IMR-90 (cell line): ENCODE measurements around the gene SEL1L2. TPM values are rescaled to one million over a fixed set of nuclear protein-coding genes. Genes with fewer than 3 reads are reported as not detected.
A peak's percentile ranks its signal among the peaks of the same experiment; 100 is the strongest.

Source experiments
- ATAC-seq: fragments of 200-7000 bp; cut with Tn5 transposase; 2 replicates; pipeline ENCODE4 v1.9.1; 2020; ENCODE audit warnings: low read depth, mild to moderate bottlenecking, moderate library complexity
- BruUV-seq: library from RNA; stranded (reverse); fragments of 400-500 nt; replicated peaks from 2 replicates; lab custom pipeline; 2021; lab: Mats Ljungman, UMichigan
- CTCF ChIA-PET: fragments of 300-600 bp; formaldehyde crosslinking; extraction: SDS; loops from one replicate; lab custom pipeline; 2021; ENCODE audit warnings: antibody characterized with exemption; lab: Yijun Ruan, JAX
- POLR2A ChIA-PET: fragments of 300-600 bp; sonication (Branson Sonifier 250); formaldehyde crosslinking; loops from one replicate; lab custom pipeline; 2022; ENCODE audit warnings: antibody characterized with exemption; ENCODE audit not compliant: unreplicated experiment; lab: Charles Lee
- DNase-seq: peaks from one replicate; pipeline ENCODE4 v3.0.0; 2013
- H2AFZ ChIP-seq: replicated peaks from 2 replicates; pipeline ENCODE3; 2013; ENCODE audit warnings: low read length, mild to moderate bottlenecking; ENCODE audit not compliant: poor library complexity
- H2AK5ac ChIP-seq: 2 replicates; pipeline ENCODE4 v1.6.1; 2013; ENCODE audit warnings: low read depth, low read length, inconsistent platforms
- H2AK9ac ChIP-seq: replicated peaks from 2 replicates; pipeline ENCODE3; 2013; ENCODE audit warnings: mild to moderate bottlenecking, low read depth, low read length, moderate library complexity; ENCODE audit not compliant: poor library complexity
- H2BK120ac ChIP-seq: 2 replicates; pipeline ENCODE4 v1.6.1; 2013; ENCODE audit warnings: low read depth, low read length, inconsistent platforms
- H2BK15ac ChIP-seq: 3 replicates; pipeline ENCODE4 v1.6.1; 2013; ENCODE audit warnings: low read depth, low read length, inconsistent platforms
- H2BK20ac ChIP-seq: 2 replicates; pipeline ENCODE4 v1.6.1; 2013; ENCODE audit warnings: low read depth, mild to moderate bottlenecking, inconsistent platforms, low read length, moderate library complexity
- H2BK5ac ChIP-seq: 2 replicates; pipeline ENCODE4 v1.6.1; 2013; ENCODE audit warnings: mild to moderate bottlenecking, low read depth, low read length, inconsistent platforms; ENCODE audit not compliant: poor library complexity, severe bottlenecking
- H3K14ac ChIP-seq: replicated peaks from 2 replicates; pipeline ENCODE4 v1.6.1; 2013; ENCODE audit warnings: low read depth, low read length, inconsistent platforms
- H3K18ac ChIP-seq: 2 replicates; pipeline ENCODE4 v1.6.1; 2013; ENCODE audit warnings: low read depth, low read length, control low read depth
- H3K23ac ChIP-seq: 2 replicates; pipeline ENCODE4 v1.6.1; 2013; ENCODE audit warnings: low read depth, low read length, inconsistent platforms
- H3K27ac ChIP-seq: 2 replicates; pipeline ENCODE4 v1.5.1; 2013; ENCODE audit warnings: mild to moderate bottlenecking, control low read depth, low read length; ENCODE audit not compliant: insufficient read depth
- H3K27me3 ChIP-seq: 2 replicates; pipeline ENCODE4 v1.6.1; 2013; ENCODE audit warnings: low read length; ENCODE audit not compliant: control insufficient read depth, insufficient read depth
- H3K36me3 ChIP-seq: 2 replicates; pipeline ENCODE4 v1.6.1; 2013; ENCODE audit warnings: low read length, mixed read lengths; ENCODE audit not compliant: control insufficient read depth, insufficient read depth
- H3K4ac ChIP-seq: 2 replicates; pipeline ENCODE4 v1.6.1; 2013; ENCODE audit warnings: low read depth, low read length, inconsistent platforms
- H3K4me1 ChIP-seq: 2 replicates; pipeline ENCODE4 v1.6.1; 2013; ENCODE audit warnings: low read length, mixed read lengths; ENCODE audit not compliant: control insufficient read depth, insufficient read depth
- H3K4me2 ChIP-seq: 2 replicates; pipeline ENCODE4 v1.6.1; 2013; ENCODE audit warnings: low read depth, mild to moderate bottlenecking, control low read depth, low read length, moderate library complexity
- H3K4me3 ChIP-seq: 2 replicates; pipeline ENCODE4 v1.5.1; 2013; ENCODE audit warnings: low read depth, mild to moderate bottlenecking, control low read depth, low read length, moderate library complexity; ENCODE audit not compliant: insufficient read depth
- H3K56ac ChIP-seq: 2 replicates; pipeline ENCODE4 v1.6.1; 2013; ENCODE audit warnings: low read length, inconsistent platforms; ENCODE audit not compliant: insufficient read depth; ENCODE audit errors: extremely low read depth
- H3K79me1 ChIP-seq, 2 experiments: 2 replicates each; pipeline ENCODE4 v1.6.1; 2013; ENCODE audit warnings: low read length in 2 of 2, inconsistent platforms in 1 of 2, low read depth in 1 of 2
- H3K9ac ChIP-seq: 2 replicates; pipeline ENCODE4 v1.6.1; 2013; ENCODE audit warnings: low read depth, low read length, control low read depth
- H3K9me1 ChIP-seq: 2 replicates; pipeline ENCODE4 v1.6.1; 2013; ENCODE audit warnings: low read length, inconsistent platforms; ENCODE audit not compliant: insufficient read depth
- H3K9me3 ChIP-seq: 2 replicates; pipeline ENCODE4 v1.6.1; 2013; ENCODE audit warnings: low read length; ENCODE audit not compliant: control insufficient read depth, insufficient read depth
- H4K20me1 ChIP-seq: 2 replicates; pipeline ENCODE4 v1.6.1; 2013; ENCODE audit warnings: low read length, inconsistent platforms; ENCODE audit not compliant: insufficient read depth
- H4K5ac ChIP-seq: 2 replicates; pipeline ENCODE4 v1.6.1; 2013; ENCODE audit warnings: mild to moderate bottlenecking, low read depth, low read length, control low read depth
- H4K8ac ChIP-seq, 2 experiments: 2 replicates each; pipeline ENCODE4 v1.6.1; 2013; ENCODE audit warnings: low read depth in 2 of 2, low read length in 2 of 2, control low read depth in 1 of 2, inconsistent platforms in 1 of 2
- H4K91ac ChIP-seq: 2 replicates; pipeline ENCODE4 v1.6.1; 2013; ENCODE audit warnings: low read depth, low read length, inconsistent platforms; ENCODE audit not compliant: insufficient read depth
- BHLHE40 ChIP-seq: fragments of 150-350 bp; IDR thresholded peaks from 2 replicates; pipeline ENCODE4 v1.6.1; 2016; ENCODE audit warnings: mild to moderate bottlenecking, low read depth, low read length
- CEBPB ChIP-seq: IDR thresholded peaks from 2 replicates; pipeline ENCODE4 v1.6.1; 2012; ENCODE audit warnings: low read depth, low read length, improper control_type of control experiment
- FOS ChIP-seq: fragments of 150-350 bp; IDR thresholded peaks from 2 replicates; pipeline ENCODE4 v1.6.1; 2016; ENCODE audit warnings: low read depth, low read length
- MAZ ChIP-seq: IDR thresholded peaks from 2 replicates; pipeline ENCODE4 v1.6.1; 2012; ENCODE audit warnings: low read depth, mild to moderate bottlenecking, low read length, improper control_type of control experiment, moderate library complexity, borderline replicate concordance
- MXI1 ChIP-seq: IDR thresholded peaks from 2 replicates; pipeline ENCODE4 v1.6.1; 2012; ENCODE audit warnings: low read depth, mild to moderate bottlenecking, low read length, moderate library complexity, borderline replicate concordance
- NFE2L2 ChIP-seq: fragments of 150-350 bp; IDR thresholded peaks from 2 replicates; pipeline ENCODE4 v1.6.1; 2016; ENCODE audit warnings: low read depth, mild to moderate bottlenecking, low read length
- RAD21 ChIP-seq: IDR thresholded peaks from 2 replicates; pipeline ENCODE4 v1.6.1; 2012; ENCODE audit warnings: low read length, improper control_type of control experiment
- RFX5 ChIP-seq: IDR thresholded peaks from 2 replicates; pipeline ENCODE4 v1.8.0; 2012; ENCODE audit warnings: low read depth, mild to moderate bottlenecking, low read length, moderate library complexity
- SMC3 ChIP-seq: fragments of 150-350 bp; IDR thresholded peaks from 2 replicates; pipeline ENCODE4 v1.6.1; 2016; ENCODE audit warnings: low read depth, mild to moderate bottlenecking, antibody characterized with exemption, low read length, moderate library complexity
- WGBS, 2 experiments: methylation state at CpG; one replicate each; pipeline versions ENCODE4 v1.1.5 to v1.1.7; 2013; ENCODE audit warnings: missing lambda C conversion rate in 2 of 2; ENCODE audit not compliant: insufficient read length in 1 of 2; ENCODE audit errors: extremely low coverage in 2 of 2; 5-methylcytosine and 5-hydroxymethylcytosine counted together
- dilution Hi-C: fragments of 300-500 bp; cut with HindIII; formaldehyde crosslinking; loops from one replicate; pipeline ENCODE4 v1.14.3; 2018; ENCODE audit warnings: low sequenced_read_pairs; ENCODE audit not compliant: unreplicated experiment
- in situ Hi-C: fragments of 300-500 bp; cut with MboI; formaldehyde crosslinking; loops from 3 replicates; pipeline ENCODE4 v1.14.3; 2019; ENCODE audit warnings: low sequenced_read_pairs, inconsistent platforms, mixed read lengths
- intact Hi-C: fragments of 100-400 bp; cut with micrococcal nuclease; formaldehyde crosslinking; loops from 2 replicates; pipeline ENCODE4 v1.10.0; 2022
- polyA plus RNA-seq, 3 experiments: library from polyadenylated mRNA; depleted of rRNA; stranded (reverse); fragments of >200 nt; gene quantifications; 2 replicates each; pipeline ENCODE4 v1.2.3, GENCODE V29; 2012; ENCODE audit warnings: low replicate concordance in 1 of 3
- total RNA-seq: library from RNA; depleted of rRNA; stranded (reverse); fragments of >200 nt; gene quantifications from 2 replicates; pipeline ENCODE4 v1.2.3, GENCODE V29; 2012
- TF ChIP-seq, protein P1 (sequence below): fragments of 150-350 bp; IDR thresholded peaks from 2 replicates; pipeline ENCODE4 v1.6.1; 2016; ENCODE audit warnings: low read depth, mild to moderate bottlenecking, low read length, moderate library complexity, borderline replicate concordance
- TF ChIP-seq, protein P2 (sequence below): conservative IDR thresholded peaks from 2 replicates; pipeline ENCODE4 v1.5.1; 2012; ENCODE audit warnings: mild to moderate bottlenecking, low read depth, low read length, improper control_type of control experiment

The SEL1L2 gene
- total and polyA plus RNA-seq, 2 of the 4 experiments (the other 2 are of a cell fraction) = not detected

DNA sequence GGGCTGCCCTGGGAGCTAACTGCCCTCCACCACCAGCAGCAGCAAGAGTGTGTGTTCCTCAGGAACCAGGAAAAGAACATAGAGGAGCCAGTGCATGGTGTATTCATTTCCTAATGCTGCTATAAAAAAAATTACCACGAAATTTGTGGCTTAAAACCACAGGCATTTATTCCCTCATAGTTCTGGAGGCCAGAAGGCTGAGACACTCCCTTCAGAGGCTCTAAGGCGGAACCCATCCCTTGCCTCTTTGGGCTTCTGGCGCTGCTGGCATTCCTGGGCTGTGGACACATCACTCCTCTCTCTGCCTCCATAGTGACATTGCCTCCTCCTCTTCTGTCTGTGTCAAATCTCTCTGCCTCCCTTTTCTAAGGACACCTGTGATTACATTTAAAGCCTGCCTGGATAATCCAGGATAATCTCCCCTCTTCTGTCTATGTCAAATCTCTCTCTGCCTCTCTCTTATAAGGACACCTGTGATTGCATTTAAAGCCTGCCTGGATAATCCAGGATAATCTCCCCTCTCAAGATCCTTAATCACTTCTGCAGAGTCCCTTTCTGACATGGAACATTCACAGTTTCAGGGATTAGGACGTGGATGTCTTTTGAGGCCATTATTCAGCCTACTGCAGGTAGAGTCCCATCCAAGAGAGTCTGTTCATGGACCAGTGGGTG is 150.9 kb downstream of the SEL1L2 start:
- Histone ChIP-seq H3K4ac (no peak overlapping the region), H2BK20ac (no peak overlapping the region), H3K23ac (no peak overlapping the region), H3K4me2 (no peak overlapping the region), H4K8ac (no peak overlapping the region), H3K9ac (no peak overlapping the region), H3K9me3 (no peaks in the 10 kb centered on the region), H4K91ac (no peak overlapping the region), H2AFZ (no peak overlapping the region), H3K27me3 (no peaks in the 10 kb centered on the region; the same call in 1 of the 2 replicates), H4K5ac (no peak overlapping the region), H3K18ac (no peak overlapping the region), H3K79me1 (no peaks in the 10 kb centered on the region), H2BK5ac (no peak overlapping the region), H3K9me1 (no peaks in the 10 kb centered on the region), H3K4me1 (no peaks in the 10 kb centered on the region), H3K4me3 (no peak overlapping the region), H2BK120ac (no peak overlapping the region), H4K20me1 (no peaks in the 10 kb centered on the region), H2BK15ac (no peak overlapping the region), H3K27ac (no peak overlapping the region), H3K56ac (no peak overlapping the region), H2AK5ac (no peak overlapping the region), H2AK9ac (peak overlapping the region; percentile 42), H3K36me3 (no peaks in the 10 kb centered on the region), H3K14ac (no peak overlapping the region)
- dilution Hi-C loops (no loop called here), in situ Hi-C loops (no loop called here), intact Hi-C loops (no loop called here)
- DNase-seq (peak; percentile 41), ATAC-seq (peak; percentile 83)
- ChIA-PET CTCF (no interaction called here), POLR2A (no interaction called here)
- TF ChIP-seq, protein P1, sequence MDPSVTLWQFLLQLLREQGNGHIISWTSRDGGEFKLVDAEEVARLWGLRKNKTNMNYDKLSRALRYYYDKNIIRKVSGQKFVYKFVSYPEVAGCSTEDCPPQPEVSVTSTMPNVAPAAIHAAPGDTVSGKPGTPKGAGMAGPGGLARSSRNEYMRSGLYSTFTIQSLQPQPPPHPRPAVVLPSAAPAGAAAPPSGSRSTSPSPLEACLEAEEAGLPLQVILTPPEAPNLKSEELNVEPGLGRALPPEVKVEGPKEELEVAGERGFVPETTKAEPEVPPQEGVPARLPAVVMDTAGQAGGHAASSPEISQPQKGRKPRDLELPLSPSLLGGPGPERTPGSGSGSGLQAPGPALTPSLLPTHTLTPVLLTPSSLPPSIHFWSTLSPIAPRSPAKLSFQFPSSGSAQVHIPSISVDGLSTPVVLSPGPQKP = no peak
- TF ChIP-seq, protein P2, sequence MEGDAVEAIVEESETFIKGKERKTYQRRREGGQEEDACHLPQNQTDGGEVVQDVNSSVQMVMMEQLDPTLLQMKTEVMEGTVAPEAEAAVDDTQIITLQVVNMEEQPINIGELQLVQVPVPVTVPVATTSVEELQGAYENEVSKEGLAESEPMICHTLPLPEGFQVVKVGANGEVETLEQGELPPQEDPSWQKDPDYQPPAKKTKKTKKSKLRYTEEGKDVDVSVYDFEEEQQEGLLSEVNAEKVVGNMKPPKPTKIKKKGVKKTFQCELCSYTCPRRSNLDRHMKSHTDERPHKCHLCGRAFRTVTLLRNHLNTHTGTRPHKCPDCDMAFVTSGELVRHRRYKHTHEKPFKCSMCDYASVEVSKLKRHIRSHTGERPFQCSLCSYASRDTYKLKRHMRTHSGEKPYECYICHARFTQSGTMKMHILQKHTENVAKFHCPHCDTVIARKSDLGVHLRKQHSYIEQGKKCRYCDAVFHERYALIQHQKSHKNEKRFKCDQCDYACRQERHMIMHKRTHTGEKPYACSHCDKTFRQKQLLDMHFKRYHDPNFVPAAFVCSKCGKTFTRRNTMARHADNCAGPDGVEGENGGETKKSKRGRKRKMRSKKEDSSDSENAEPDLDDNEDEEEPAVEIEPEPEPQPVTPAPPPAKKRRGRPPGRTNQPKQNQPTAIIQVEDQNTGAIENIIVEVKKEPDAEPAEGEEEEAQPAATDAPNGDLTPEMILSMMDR = no peak
- TF ChIP-seq RAD21 (no peak), FOS (no peak), MAZ (no peak), SMC3 (no peak), BHLHE40 (no peak), CEBPB (no peak), MXI1 (no peak), NFE2L2 (no peak), RFX5 (no peak)
- BruUV-seq = no TSS peak
- WGBS, 2 experiments = 0% methylated on average over 1 of the region's 4 CpGs; no CpG with 5 or more reads in 1 of the 2 experiments
